Neural cell (in vitro differentiated cells): ENCODE data around the gene BRCA2. TPM values are rescaled to one million over a fixed set of nuclear protein-coding genes. Genes with fewer than 3 reads are reported as not detected.

Experiments used
- H2AFZ ChIP-seq: fragments of 200-600, 300-800 bp; sonication (generic), shearing (Covaris generic); 2 replicates; pipeline ENCODE4 v1.6.0; 2014; ENCODE audit warnings: low read depth, mild to moderate bottlenecking, antibody characterized with exemption, low read length, moderate library complexity
- H3F3A ChIP-seq: fragments of 200-600 bp; shearing (Covaris generic); 2 replicates; pipeline ENCODE4 v1.6.1; 2016; ENCODE audit warnings: mild to moderate bottlenecking, moderate library complexity, mixed read lengths, antibody characterized with exemption, low read length; ENCODE audit not compliant: insufficient read depth, poor library complexity, severe bottlenecking
- H3K27ac ChIP-seq: fragments of 200-600, 300-800 bp; sonication (generic), shearing (Covaris generic); 2 replicates; pipeline ENCODE4 v1.5.1; 2014; ENCODE audit warnings: mild to moderate bottlenecking, low read length, moderate library complexity
- H3K27me3 ChIP-seq: fragments of 300-800, 200-600 bp; sonication (generic), shearing (Covaris generic); 2 replicates; pipeline ENCODE4 v1.6.0; 2014; ENCODE audit warnings: mild to moderate bottlenecking, low read depth, low read length, moderate library complexity; ENCODE audit not compliant: insufficient read depth
- H3K36me3 ChIP-seq: fragments of 300-800, 200-600 bp; sonication (generic), shearing (Covaris generic); 2 replicates; pipeline ENCODE4 v1.5.1; 2014; ENCODE audit warnings: mild to moderate bottlenecking, antibody characterized with exemption, low read length, moderate library complexity; ENCODE audit not compliant: insufficient read depth
- H3K4me2 ChIP-seq: fragments of 300-800, 200-600 bp; sonication (generic), shearing (Covaris generic); 2 replicates; pipeline ENCODE4 v1.6.0; 2014; ENCODE audit warnings: mild to moderate bottlenecking, low read length
- H3K4me3 ChIP-seq: fragments of 300-800, 200-600 bp; sonication (generic), shearing (Covaris generic); 2 replicates; pipeline ENCODE4 v1.5.1; 2014; ENCODE audit warnings: mild to moderate bottlenecking, low read length, moderate library complexity
- H3K79me2 ChIP-seq: fragments of 200-600 bp; shearing (Covaris generic); replicated peaks from 2 replicates; pipeline ENCODE4 v1.6.0; 2014; ENCODE audit warnings: mild to moderate bottlenecking, low read length, moderate library complexity; ENCODE audit not compliant: insufficient read depth
- H3K9ac ChIP-seq: fragments of 300-800, 200-600 bp; sonication (generic), shearing (Covaris generic); 2 replicates; pipeline ENCODE4 v1.6.1; 2016; ENCODE audit warnings: mild to moderate bottlenecking, low read length, mixed read lengths
- H3K9me2 ChIP-seq: fragments of 200-600 bp; shearing (Covaris generic); 2 replicates; pipeline ENCODE4 v1.6.1; 2016; ENCODE audit warnings: mild to moderate bottlenecking, low read length, mixed read lengths; ENCODE audit not compliant: insufficient read depth
- H3K9me3 ChIP-seq: fragments of 200-600, 300-800 bp; sonication (generic), shearing (Covaris generic); 2 replicates; pipeline ENCODE4 v1.6.1; 2016; ENCODE audit warnings: mild to moderate bottlenecking, mixed run types, low read length, moderate library complexity, mixed read lengths
- H4K20me1 ChIP-seq: fragments of 200-600 bp; shearing (Covaris generic); 2 replicates; pipeline ENCODE4 v1.6.1; 2016; ENCODE audit warnings: mild to moderate bottlenecking, mixed run types; ENCODE audit not compliant: insufficient read depth
- EP300 ChIP-seq: fragments of 450-650 bp; conservative IDR thresholded peaks from 2 replicates; pipeline ENCODE4 v1.6.1; 2014; ENCODE audit warnings: antibody characterized with exemption, mild to moderate bottlenecking, moderate library complexity; ENCODE audit not compliant: poor library complexity, severe bottlenecking
- EZH2 ChIP-seq: fragments of 200-600, 300-800 bp; shearing (Covaris generic), sonication (generic); IDR thresholded peaks from 2 replicates; pipeline ENCODE4 v1.6.1; 2014; ENCODE audit warnings: antibody characterized with exemption, low read length, borderline replicate concordance, mild to moderate bottlenecking; ENCODE audit not compliant: insufficient read depth, poor library complexity, severe bottlenecking
- MXI1 ChIP-seq: fragments of 450-650 bp; conservative IDR thresholded peaks from 2 replicates; pipeline ENCODE4 v1.6.1; 2014; ENCODE audit warnings: antibody characterized with exemption, mild to moderate bottlenecking; ENCODE audit not compliant: poor library complexity, severe bottlenecking
- POLR2AphosphoS5 ChIP-seq: IDR thresholded peaks from 2 replicates; pipeline ENCODE4 v1.6.1; 2012
- RAD21 ChIP-seq: fragments of 450-650 bp; conservative IDR thresholded peaks from 2 replicates; pipeline ENCODE4 v1.6.1; 2014; ENCODE audit warnings: antibody characterized with exemption, mild to moderate bottlenecking, moderate library complexity
- REST ChIP-seq: IDR thresholded peaks from 2 replicates; pipeline ENCODE4 v1.6.1; 2012; ENCODE audit warnings: borderline replicate concordance
- SMC3 ChIP-seq: fragments of 450-650 bp; conservative IDR thresholded peaks from 2 replicates; pipeline ENCODE4 v1.6.1; 2014; ENCODE audit warnings: antibody characterized with exemption, mild to moderate bottlenecking, moderate library complexity; ENCODE audit not compliant: poor library complexity
- TAF1 ChIP-seq: IDR thresholded peaks from 2 replicates; pipeline ENCODE4 v1.6.1; 2012; ENCODE audit warnings: low read depth
- polyA plus RNA-seq: library from polyadenylated mRNA; depleted of rRNA; stranded (reverse); fragments of >200 nt; gene quantifications from 2 replicates; pipeline ENCODE4 v1.2.3, GENCODE V29; 2014
- TF ChIP-seq, protein P1 (sequence below): fragments of 450-650 bp; IDR thresholded peaks from 2 replicates; pipeline ENCODE4 v1.5.1; 2014; ENCODE audit warnings: antibody characterized with exemption, mild to moderate bottlenecking, moderate library complexity; ENCODE audit not compliant: poor library complexity, severe bottlenecking

The BRCA2 gene
- polyA plus RNA-seq, 1 donor from 2014 or later = 0.11 TPM

GRCh38 chr13:32378012-32378411 lies 62.7 kb downstream of the BRCA2 start:
- H3K9me3 ChIP-seq = no peaks in the 10 kb centered on the region
- no peaks in the 10 kb centered on the region for H3K79me2 ChIP-seq
- no peaks in the 10 kb centered on the region for H4K20me1 ChIP-seq
- no peak overlapping the region for H2AFZ ChIP-seq
- H3K27me3 ChIP-seq = no peaks in the 10 kb centered on the region
- H3K27ac ChIP-seq = no peak overlapping the region
- no peaks in the 10 kb centered on the region for H3F3A ChIP-seq
- H3K36me3 ChIP-seq = no peaks in the 10 kb centered on the region
- TF ChIP-seq EZH2 = no peak
- no peak for TF ChIP-seq RAD21
- no peak for TF ChIP-seq EP300
- TF ChIP-seq MXI1 = no peak
- no peak for TF ChIP-seq SMC3
- TF ChIP-seq, protein P1, sequence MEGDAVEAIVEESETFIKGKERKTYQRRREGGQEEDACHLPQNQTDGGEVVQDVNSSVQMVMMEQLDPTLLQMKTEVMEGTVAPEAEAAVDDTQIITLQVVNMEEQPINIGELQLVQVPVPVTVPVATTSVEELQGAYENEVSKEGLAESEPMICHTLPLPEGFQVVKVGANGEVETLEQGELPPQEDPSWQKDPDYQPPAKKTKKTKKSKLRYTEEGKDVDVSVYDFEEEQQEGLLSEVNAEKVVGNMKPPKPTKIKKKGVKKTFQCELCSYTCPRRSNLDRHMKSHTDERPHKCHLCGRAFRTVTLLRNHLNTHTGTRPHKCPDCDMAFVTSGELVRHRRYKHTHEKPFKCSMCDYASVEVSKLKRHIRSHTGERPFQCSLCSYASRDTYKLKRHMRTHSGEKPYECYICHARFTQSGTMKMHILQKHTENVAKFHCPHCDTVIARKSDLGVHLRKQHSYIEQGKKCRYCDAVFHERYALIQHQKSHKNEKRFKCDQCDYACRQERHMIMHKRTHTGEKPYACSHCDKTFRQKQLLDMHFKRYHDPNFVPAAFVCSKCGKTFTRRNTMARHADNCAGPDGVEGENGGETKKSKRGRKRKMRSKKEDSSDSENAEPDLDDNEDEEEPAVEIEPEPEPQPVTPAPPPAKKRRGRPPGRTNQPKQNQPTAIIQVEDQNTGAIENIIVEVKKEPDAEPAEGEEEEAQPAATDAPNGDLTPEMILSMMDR = no peak
- no peak for TF ChIP-seq TAF1
- TF ChIP-seq REST = no peak
- TF ChIP-seq POLR2AphosphoS5 = no peak
- H3K9me2 ChIP-seq = no peaks in the 10 kb centered on the region
- H3K4me3 ChIP-seq = no peak overlapping the region
- H3K9ac ChIP-seq = no peak overlapping the region
- no peak overlapping the region for H3K4me2 ChIP-seq

DNA sequence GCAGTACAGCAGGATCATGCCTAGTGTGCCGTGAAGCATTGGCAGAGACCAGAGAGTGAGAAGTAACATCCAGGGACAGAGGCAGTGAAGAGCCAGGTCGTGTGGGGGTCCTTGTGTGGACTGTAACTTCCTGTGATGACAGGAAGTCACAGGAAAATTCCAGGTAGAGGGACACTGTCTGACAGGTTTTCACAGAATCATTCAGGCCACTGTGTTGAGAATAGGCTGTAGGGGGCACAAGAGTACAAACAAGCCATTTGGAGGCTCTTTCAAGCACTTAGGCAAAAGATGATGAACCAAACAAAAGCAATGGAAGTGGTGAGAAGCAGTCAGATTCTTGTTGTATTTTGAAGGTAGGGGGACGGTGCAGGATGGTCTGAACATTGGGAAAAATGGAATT lies 66.2 kb downstream of the BRCA2 start:
- Histone ChIP-seq H4K20me1 (no peaks in the 10 kb centered on the region), H3K27me3 (no peaks in the 10 kb centered on the region), H3K9me2 (no peaks in the 10 kb centered on the region), H3K27ac (no peak overlapping the region), H2AFZ (no peak overlapping the region), H3K9ac (no peak overlapping the region), H3F3A (no peaks in the 10 kb centered on the region), H3K9me3 (no peaks in the 10 kb centered on the region), H3K79me2 (no peaks in the 10 kb centered on the region), H3K4me3 (no peak overlapping the region), H3K36me3 (no peaks in the 10 kb centered on the region), H3K4me2 (no peak overlapping the region)
- TF ChIP-seq, protein P1 = peak; percentile 19
- TF ChIP-seq POLR2AphosphoS5 = no peak
